H1 (cell line): ENCODE data around the gene EXD1. TPM values are rescaled to one million over a fixed set of nuclear protein-coding genes. Genes with fewer than 3 reads are reported as not detected.

ENCODE experiments used
- BACH1 ChIP-seq: IDR thresholded peaks from 2 replicates; pipeline ENCODE4 v1.6.1; 2012; ENCODE audit warnings: low read length, improper control_type of control experiment
- BCL11A ChIP-seq, 2 experiments: IDR thresholded peaks; one replicate each; pipeline ENCODE4 v1.6.1; 2011; ENCODE audit warnings: low read depth in 2 of 2, low read length in 2 of 2, mild to moderate bottlenecking in 2 of 2
- CHD7 ChIP-seq: fragments of 300-600 bp; sonication (generic); IDR thresholded peaks from 2 replicates; pipeline ENCODE4 v1.7.1; 2012; ENCODE audit warnings: low read length, moderate library complexity, mild to moderate bottlenecking, inconsistent platforms; ENCODE audit not compliant: insufficient replicate concordance
- E2F6 ChIP-seq: IDR thresholded peaks from 2 replicates; pipeline ENCODE4 v1.6.1; 2012; ENCODE audit warnings: inconsistent platforms
- EZH2 ChIP-seq: fragments of 200-600 bp; sonication (generic); IDR thresholded peaks from 2 replicates; pipeline ENCODE4 v1.7.1; 2012; ENCODE audit warnings: low read depth, mild to moderate bottlenecking, moderate library complexity, low read length, inconsistent platforms; ENCODE audit not compliant: severe bottlenecking
- GTF2F1 ChIP-seq: IDR thresholded peaks from 2 replicates; pipeline ENCODE4 v1.6.1; 2012; ENCODE audit warnings: low read depth, low read length, improper control_type of control experiment, borderline replicate concordance
- KDM1A ChIP-seq: fragments of 200-600, 300-600 bp; sonication (generic); IDR thresholded peaks from 2 replicates; pipeline ENCODE4 v1.7.1; 2016; ENCODE audit warnings: mild to moderate bottlenecking, low read length, borderline replicate concordance
- KDM5A ChIP-seq: fragments of 200-600 bp; IDR thresholded peaks from 2 replicates; pipeline ENCODE4 v1.7.1; 2012; ENCODE audit warnings: mild to moderate bottlenecking, low read length, inconsistent platforms, mixed read lengths
- TAF1 ChIP-seq: IDR thresholded peaks from 2 replicates; pipeline ENCODE4 v1.6.1; 2011; ENCODE audit warnings: mild to moderate bottlenecking, low read depth, low read length
- USF2 ChIP-seq: IDR thresholded peaks from 2 replicates; pipeline ENCODE4 v1.6.1; 2011; ENCODE audit warnings: low read length, improper control_type of control experiment
- polyA plus RNA-seq, 7 experiments: library from polyadenylated mRNA; depleted of rRNA in 3 of 7; stranded (reverse) in 5 of 7; unstranded in 2 of 7; fragments of >200 nt in 5 of 7; fragments of 200-250 nt in 2 of 7; gene quantifications; 1 replicate in 5 of 7; 2 replicates in 1 of 7; 4 replicates in 1 of 7; pipeline versions ENCODE4 v1.2.1 to v1.2.3, GENCODE V29; 2011 to 2013; ENCODE audit warnings: missing spikeins in 2 of 7, mixed read lengths in 2 of 7
- total RNA-seq: library from RNA; stranded (reverse); fragmentation: NEBNext Ultra II Directional; extraction: Animal tissue kit (Norgen Biotek cat#: 25700); gene quantifications from 2 replicates; pipeline ENCODE4 v1.2.1, GENCODE V29; 2021

EXD1 gene
- total and polyA plus RNA-seq, 2 of the 8 experiments (the other 6 are each of a cell fraction or from before 2014, with no cell fraction given): 0.06 to 0.54 TPM

- TF ChIP-seq CHD7 (no peak), KDM5A (no peak), TAF1 (no peak), BCL11A (IDR thresholded peaks at IDR 0.05; ENCODE audit: low read depth in 2 of 2, low read length in 2 of 2) (no peak), BACH1 (no peak), GTF2F1 (no peak), EZH2 (no peak), USF2 (no peak), KDM1A (no peak), E2F6 (no peak)
Observed at GRCh38 chr15:41262571-41262970, 32.0 kb upstream of the EXD1 start (continued).
